Naive thymus-derived CD8-positive, alpha-beta T cell (primary cell): Measurements from ENCODE around the gene DNAH17. TPM values are rescaled to one million over a fixed set of nuclear protein-coding genes. Genes with fewer than 3 reads are reported as not detected.
"Not testable (repeated sequence)": the region's sequence is repeated elsewhere in the genome, so short reads cannot be mapped to it uniquely, and the experiment has no call there.

Experiments used
- ATAC-seq, 2 donors: fragments of 150-1000 bp; cut with Tn5 transposase in 1 of 2; sonication (Bioruptor Pico), chemical (Tn5 transposase) in 1 of 2; 1 replicate in 1 of 2; 2 replicates in 1 of 2; pipeline ENCODE4 v1.10.0; 2021; ENCODE audit warnings: mild to moderate bottlenecking in 2 of 2, moderate library complexity in 2 of 2
- POLR2A ChIA-PET: fragments of 350-600 bp; sonication (Branson Sonifier 250); formaldehyde crosslinking; loops from one replicate; lab custom pipeline; 2021; ENCODE audit warnings: antibody characterized with exemption; lab: Charles Lee
- DNase-seq, 10 donors: peaks; one replicate each; pipeline versions ENCODE4 v3.0.0 to v3.0.0-alpha.2; 2020 to 2022
- H3K27ac Mint-ChIP-seq, 10 donors: one replicate each; pipeline ENCODE4 v1.8.0; 2020 to 2022; ENCODE audit warnings: mild to moderate bottlenecking in 10 of 10, mixed read lengths in 10 of 10, moderate library complexity in 4 of 10, inconsistent platforms in 1 of 10
- H3K27me3 Mint-ChIP-seq, 5 donors: one replicate each; pipeline ENCODE4 v1.8.0; 2021 to 2022; ENCODE audit warnings: mixed read lengths in 5 of 5
- H3K36me3 Mint-ChIP-seq, 3 donors: one replicate each; pipeline ENCODE4 v1.8.0; 2020 to 2022; ENCODE audit warnings: mixed read lengths in 3 of 3, mild to moderate bottlenecking in 2 of 3, inconsistent platforms in 1 of 3
- H3K4me1 Mint-ChIP-seq, 4 donors: one replicate each; pipeline ENCODE4 v1.8.0; 2021 to 2022; ENCODE audit warnings: mixed read lengths in 4 of 4
- H3K4me3 Mint-ChIP-seq, 10 donors: one replicate each; pipeline ENCODE4 v1.8.0; 2020 to 2022; ENCODE audit warnings: mild to moderate bottlenecking in 10 of 10, mixed read lengths in 10 of 10, moderate library complexity in 6 of 10, inconsistent platforms in 1 of 10
- H3K9me3 Mint-ChIP-seq, 9 donors: one replicate each; pipeline ENCODE4 v1.8.0; 2020 to 2022; ENCODE audit warnings: mixed read lengths in 9 of 9, mild to moderate bottlenecking in 3 of 9, inconsistent platforms in 1 of 9, moderate library complexity in 1 of 9
- polyA plus RNA-seq, 3 donors: library from polyadenylated mRNA; unstranded; fragments of 300-500 nt; fragmentation: Illumina TruSeq; gene quantifications; one replicate each; pipeline ENCODE4 v1.2.3, GENCODE V29; 2021
- total RNA-seq, 8 experiments: library from RNA in 2 of 8; stranded (reverse) in 2 of 8; gene quantifications; one replicate each; pipeline ENCODE4 v1.2.3 and lab custom pipeline; 2021 to 2026

DNAH17 gene
- total and polyA plus RNA-seq, 5 experiments from 2014 or later = 0.28 to 0.81 (median 0.38) TPM; not detected in 2

GRCh38 chr17:78514521-78514920, 62.7 kb downstream of the DNAH17 start:
- no peak overlapping the region for H3K4me3 Mint-ChIP-seq
- POLR2A ChIA-PET = interaction anchor here (0.7 kb wide), 1 partner anchor 729 kb away, joined by 4 read pairs; no protein-coding TSS in a partner anchor
- H3K27ac Mint-ChIP-seq = no peak overlapping the region
- ATAC-seq (no peak), DNase-seq (peak in 1 of 10 donors; percentile 43)
- H3K27me3 Mint-ChIP-seq = peaks cover 0 to 4% (median 0%) of the 10 kb centered on the region in 5 donors
- H3K9me3 Mint-ChIP-seq = no peaks in the 10 kb centered on the region
- no peaks in the 10 kb centered on the region for H3K4me1 Mint-ChIP-seq
- H3K36me3 Mint-ChIP-seq = no peaks in the 10 kb centered on the region

DNA sequence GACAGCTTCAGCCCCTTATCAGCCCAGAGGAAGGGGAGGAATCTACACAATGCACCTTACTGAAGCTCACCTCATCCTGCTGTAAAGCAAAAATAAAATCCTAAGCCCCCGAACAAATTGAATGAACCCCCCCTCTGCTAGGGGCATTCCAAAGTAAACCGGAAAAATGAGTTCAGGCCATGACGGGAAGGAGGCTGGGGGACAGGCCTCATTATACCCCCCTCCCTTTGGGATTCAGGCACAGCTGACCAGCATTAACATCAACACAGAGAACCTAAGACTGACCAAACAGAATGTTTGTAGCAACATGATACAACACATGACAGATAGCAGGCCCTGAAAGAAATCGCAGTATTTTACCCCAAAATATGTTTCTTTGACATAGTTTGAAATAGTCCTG, 64.2 kb downstream of the DNAH17 start:
- H3K9me3 Mint-ChIP-seq = no peaks in the 10 kb centered on the region
- peak overlapping the region in 1 of 10 donors; percentile 19 for H3K27ac Mint-ChIP-seq
- no peak overlapping the region for H3K4me3 Mint-ChIP-seq
- no peaks in the 10 kb centered on the region for H3K36me3 Mint-ChIP-seq
- H3K27me3 Mint-ChIP-seq = peaks cover 0 to 3% (median 2%) of the 10 kb centered on the region in 5 donors
- DNase-seq = no peak
- ATAC-seq = no peak
- POLR2A ChIA-PET = interaction anchor here (0.6 kb wide), 1 partner anchor 11 kb away, joined by 3 read pairs; no protein-coding TSS in a partner anchor
- no peaks in the 10 kb centered on the region for H3K4me1 Mint-ChIP-seq

DNA sequence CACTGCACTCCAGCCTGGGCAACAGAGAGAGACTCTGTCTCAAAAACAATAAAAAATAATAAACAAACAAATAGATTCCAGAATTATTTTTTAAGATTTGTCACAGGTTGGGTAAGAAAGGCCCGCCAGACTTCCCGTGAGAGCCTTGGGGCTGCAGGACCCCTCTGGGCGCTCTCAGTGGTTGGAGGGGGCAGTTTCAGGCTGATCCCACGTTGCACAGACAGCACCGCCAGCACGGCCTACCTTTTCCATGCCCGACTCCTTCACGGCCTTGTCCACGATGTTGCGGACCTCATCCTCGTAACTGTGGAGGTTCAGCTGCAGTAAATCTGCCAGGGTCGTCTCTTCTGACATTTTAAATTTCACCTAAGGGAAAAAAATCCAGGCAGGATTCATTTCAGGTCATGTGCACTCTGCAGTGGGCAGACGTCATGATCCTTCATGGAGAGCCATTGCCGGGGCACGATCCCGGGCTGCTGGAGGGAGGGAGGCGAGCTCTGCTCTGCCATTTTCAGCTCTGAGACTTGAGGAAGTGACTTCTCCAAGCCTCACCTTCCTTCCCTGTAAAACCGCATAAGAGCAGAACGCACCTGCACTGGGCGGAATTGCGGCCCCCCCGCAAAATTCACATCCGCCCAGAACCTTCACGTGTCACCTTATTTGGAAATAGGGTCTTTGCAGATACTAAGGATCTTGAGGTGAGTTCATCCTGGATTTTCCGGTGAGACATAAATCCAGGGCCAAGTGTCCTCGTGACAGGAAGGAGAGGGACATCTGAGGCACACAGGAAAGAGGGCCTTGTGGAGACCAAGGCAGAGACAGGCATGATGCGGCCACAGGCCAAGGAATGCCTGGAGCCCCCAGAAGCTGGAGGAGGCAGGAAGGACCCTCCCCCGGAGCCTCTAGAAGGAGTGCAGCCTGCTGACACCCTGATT, 66.8 kb downstream of the DNAH17 start:
- Mint-ChIP-seq H3K27ac (peak overlapping the region in 1 of 10 donors; percentile 5), H3K27me3 (peaks cover 0 to 5% (median 3%) of the 10 kb centered on the region in 5 donors), H3K4me1 (no peaks in the 10 kb centered on the region), H3K9me3 (no peaks in the 10 kb centered on the region), H3K36me3 (no peaks in the 10 kb centered on the region), H3K4me3 (no peak overlapping the region)
- POLR2A ChIA-PET = no interaction called here
- DNase-seq = peak in 1 of 10 donors; percentile 31
- no peak for ATAC-seq

- no peak overlapping the region for H3K27ac Mint-ChIP-seq
- DNase-seq (peak in 1 of 10 donors; percentile 40), ATAC-seq (no peak)
- POLR2A ChIA-PET = interaction anchor here (0.6 kb wide), 1 partner anchor 314 kb away, joined by 5 read pairs; no protein-coding TSS in a partner anchor
- H3K9me3 Mint-ChIP-seq = no peaks in the 10 kb centered on the region
- no peaks in the 10 kb centered on the region for H3K36me3 Mint-ChIP-seq
- no peaks in the 10 kb centered on the region for H3K4me1 Mint-ChIP-seq
- no peak overlapping the region for H3K4me3 Mint-ChIP-seq
- peaks cover 0 to 5% (median 3%) of the 10 kb centered on the region in 5 donors for H3K27me3 Mint-ChIP-seq
Observed at GRCh38 chr17:78507526-78507925, 69.7 kb downstream of the DNAH17 start.

GRCh38 chr17:78506454-78507309, 70.5 kb downstream of the DNAH17 start:
- peaks cover 0 to 5% (median 3%) of the 10 kb centered on the region in 5 donors for H3K27me3 Mint-ChIP-seq
- DNase-seq (peak in 1 of 10 donors; percentile 46), ATAC-seq (no peak)
- no peaks in the 10 kb centered on the region for H3K36me3 Mint-ChIP-seq
- no peaks in the 10 kb centered on the region for H3K4me1 Mint-ChIP-seq
- POLR2A ChIA-PET = no interaction called here
- no peak overlapping the region for H3K4me3 Mint-ChIP-seq
- H3K27ac Mint-ChIP-seq = no peak overlapping the region
- H3K9me3 Mint-ChIP-seq = no peaks in the 10 kb centered on the region

- ATAC-seq = no peak
- Mint-ChIP-seq H3K36me3 (no peaks in the 10 kb centered on the region), H3K27ac (no peak overlapping the region), H3K4me1 (no peaks in the 10 kb centered on the region), H3K4me3 (no peak overlapping the region), H3K27me3 (peaks cover 0 to 5% (median 3%) of the 10 kb centered on the region in 5 donors), H3K9me3 (no peaks in the 10 kb centered on the region)
- DNase-seq = peak in 1 of 10 donors; percentile 28
- POLR2A ChIA-PET = no interaction called here
Observed at GRCh38 chr17:78504156-78504925, 72.9 kb downstream of the DNAH17 start.

DNA sequence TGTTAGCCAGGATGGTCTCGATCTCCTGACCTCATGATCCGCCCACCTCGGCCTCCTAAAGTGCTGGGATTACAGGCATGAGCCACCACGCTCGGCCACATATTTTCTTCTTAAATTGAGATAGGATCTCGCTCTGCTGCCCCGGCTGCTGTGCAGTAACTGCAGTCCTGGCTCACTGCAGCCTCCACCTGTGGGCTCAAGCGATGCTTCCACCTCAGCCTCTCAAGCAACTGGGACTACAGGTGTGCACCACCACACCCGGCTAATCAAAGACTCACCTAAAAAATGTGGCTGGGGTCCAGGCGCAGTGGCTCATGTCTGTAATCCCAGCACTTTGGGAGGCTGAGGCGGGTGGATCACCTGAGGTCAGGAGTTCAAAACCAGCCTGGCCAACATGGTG, 73.8 kb downstream of the DNAH17 start:
- H3K27me3 Mint-ChIP-seq, H3K36me3 Mint-ChIP-seq, H3K4me3 Mint-ChIP-seq, ATAC-seq, H3K27ac Mint-ChIP-seq, H3K4me1 Mint-ChIP-seq, H3K9me3 Mint-ChIP-seq, POLR2A ChIA-PET: not testable (repeated sequence)
- peak in 1 of 10 donors; percentile 8 for DNase-seq

GRCh38 chr17:78502611-78503148, 74.5 kb downstream of the DNAH17 start:
- DNase-seq (peak in 1 of 10 donors; percentile 13), ATAC-seq (no peak)
- H3K27me3 Mint-ChIP-seq = peaks cover 0 to 3% (median 0%) of the 10 kb centered on the region in 5 donors
- H3K36me3 Mint-ChIP-seq = no peaks in the 10 kb centered on the region
- POLR2A ChIA-PET = no interaction called here
- H3K9me3 Mint-ChIP-seq = no peaks in the 10 kb centered on the region
- peaks cover 0 to 2% (median 0%) of the 10 kb centered on the region in 4 donors for H3K4me1 Mint-ChIP-seq
- no peak overlapping the region for H3K4me3 Mint-ChIP-seq
- no peak overlapping the region for H3K27ac Mint-ChIP-seq

GRCh38 chr17:78501241-78502036, 75.8 kb downstream of the DNAH17 start:
- H3K9me3 Mint-ChIP-seq = no peaks in the 10 kb centered on the region
- DNase-seq = peak in 1 of 10 donors; percentile 40
- H3K27me3 Mint-ChIP-seq = no peaks in the 10 kb centered on the region
- no peak overlapping the region for H3K4me3 Mint-ChIP-seq
- no peak for ATAC-seq
- H3K27ac Mint-ChIP-seq = no peak overlapping the region
- no peaks in the 10 kb centered on the region for H3K36me3 Mint-ChIP-seq
- POLR2A ChIA-PET = interaction anchor here (0.5 kb wide), 1 partner anchor 12 kb away, joined by 3 read pairs; no protein-coding TSS in a partner anchor
- peaks cover 0 to 2% (median 0%) of the 10 kb centered on the region in 4 donors for H3K4me1 Mint-ChIP-seq

DNA sequence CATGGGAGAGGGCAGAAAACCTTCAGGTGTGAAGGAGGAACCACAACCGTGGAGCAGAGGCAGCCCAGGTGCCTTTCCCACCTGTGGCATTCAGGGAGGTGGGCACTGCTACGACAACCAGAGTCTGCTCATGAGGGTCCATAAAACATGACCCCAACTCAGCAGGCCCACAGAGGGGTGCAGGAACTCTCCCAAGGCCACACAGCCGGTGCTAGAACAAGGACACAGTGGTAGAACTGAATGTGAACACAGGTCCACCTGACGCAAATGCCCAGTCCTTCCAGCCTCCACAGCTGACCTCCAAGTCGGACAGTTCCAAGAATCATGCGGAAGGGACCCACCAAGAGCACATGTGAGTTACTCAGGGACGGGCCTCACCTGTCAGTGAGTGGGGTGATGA, 76.4 kb downstream of the DNAH17 start:
- peaks cover 0 to 2% (median 0%) of the 10 kb centered on the region in 4 donors for H3K4me1 Mint-ChIP-seq
- no peak overlapping the region for H3K27ac Mint-ChIP-seq
- no peaks in the 10 kb centered on the region for H3K27me3 Mint-ChIP-seq
- ATAC-seq = no peak
- H3K4me3 Mint-ChIP-seq = no peak overlapping the region
- no peaks in the 10 kb centered on the region for H3K36me3 Mint-ChIP-seq
- peak in 1 of 10 donors; percentile 40 for DNase-seq
- H3K9me3 Mint-ChIP-seq = no peaks in the 10 kb centered on the region
- POLR2A ChIA-PET = no interaction called here
